H1 (cell line): ENCODE results near the gene OSCP1. TPM values are rescaled to one million over a fixed set of nuclear protein-coding genes. Genes with fewer than 3 reads are reported as not detected.

ENCODE experiments used
- CTCF ChIA-PET: fragments of 300-600 bp; sonication (Branson Sonifier 250); formaldehyde crosslinking; loops from one replicate; lab custom pipeline; 2021; ENCODE audit not compliant: partially characterized antibody; lab: Charles Lee
- POLR2A ChIA-PET: fragments of 300-600 bp; sonication (Branson Sonifier 250); formaldehyde crosslinking; loops from one replicate; lab custom pipeline; 2021; ENCODE audit warnings: inconsistent platforms; ENCODE audit not compliant: partially characterized antibody; lab: Charles Lee
- DNase-seq, 2 experiments: peaks; one replicate each; pipeline versions ENCODE4 v3.0.0 to v3.0.0-alpha.2; 2010 to 2022; ENCODE audit warnings: low spot score in 2 of 2, low read depth in 1 of 2, mixed read lengths in 1 of 2
- FAIRE-seq: peaks from 2 replicates; lab custom pipeline; 2011; peaks lifted over from hg19 to GRCh38; lab: Jason Lieb, UNC
- H2AFZ ChIP-seq: 2 replicates; pipeline ENCODE4 v1.8.1; 2012; ENCODE audit warnings: low read length, inconsistent platforms
- H2AK5ac ChIP-seq: 2 replicates; pipeline ENCODE4 v1.6.1; 2013; ENCODE audit warnings: low read depth, low read length
- H2BK120ac ChIP-seq: replicated peaks from 2 replicates; pipeline ENCODE3; 2013; ENCODE audit warnings: low read depth, low read length, inconsistent platforms
- H2BK12ac ChIP-seq: 2 replicates; pipeline ENCODE4 v1.6.1; 2013; ENCODE audit warnings: low read depth, low read length
- H2BK15ac ChIP-seq: 2 replicates; pipeline ENCODE4 v1.6.1; 2013; ENCODE audit warnings: low read length
- H2BK20ac ChIP-seq: 2 replicates; pipeline ENCODE4 v1.6.1; 2013; ENCODE audit warnings: low read length
- H2BK5ac ChIP-seq: 2 replicates; pipeline ENCODE4 v1.6.1; 2013; ENCODE audit warnings: low read depth, low read length
- H3K14ac ChIP-seq: 2 replicates; pipeline ENCODE4 v1.6.1; 2013; ENCODE audit warnings: inconsistent platforms; ENCODE audit not compliant: insufficient read length
- H3K18ac ChIP-seq: 2 replicates; pipeline ENCODE4 v1.6.1; 2013; ENCODE audit warnings: low read length; ENCODE audit errors: extremely low read depth
- H3K23ac ChIP-seq: 2 replicates; pipeline ENCODE4 v1.6.1; 2013; ENCODE audit warnings: inconsistent platforms; ENCODE audit not compliant: insufficient read length
- H3K23me2 ChIP-seq: 2 replicates; pipeline ENCODE4 v1.6.1; 2013; ENCODE audit warnings: low read depth, low read length
- H3K27ac ChIP-seq: 2 replicates; pipeline ENCODE4 v1.6.1; 2011; ENCODE audit warnings: low read depth, low read length, inconsistent platforms
- H3K27me3 ChIP-seq, 4 experiments: replicated peaks in 1 of 4; 1 replicate in 1 of 4; 2 replicates in 3 of 4; pipeline versions ENCODE4 v1.6.1 to v1.8.1; 2011 to 2013; ENCODE audit warnings: low read length in 3 of 4, mild to moderate bottlenecking in 3 of 4, inconsistent platforms in 2 of 4, mixed read lengths in 2 of 4, moderate library complexity in 1 of 4; ENCODE audit not compliant: control insufficient read depth in 3 of 4, insufficient read depth in 3 of 4; ENCODE audit errors: extremely low read depth in 1 of 4
- H3K36me3 ChIP-seq, 4 experiments: 2 replicates each; pipeline versions ENCODE4 v1.6.1 to v1.8.1; 2011 to 2013; ENCODE audit warnings: mild to moderate bottlenecking in 4 of 4, low read length in 3 of 4, moderate library complexity in 2 of 4, control low read depth in 1 of 4, inconsistent platforms in 1 of 4; ENCODE audit not compliant: insufficient read depth in 4 of 4, control insufficient read depth in 2 of 4
- H3K4ac ChIP-seq: replicated peaks from 2 replicates; pipeline ENCODE3; 2013; ENCODE audit warnings: low read length, low read depth, mixed read lengths, inconsistent platforms; ENCODE audit not compliant: insufficient read length
- H3K4me1 ChIP-seq, 4 experiments: replicated peaks in 1 of 4; 1 replicate in 1 of 4; 2 replicates in 3 of 4; pipeline versions ENCODE4 v1.6.1 to v1.8.1; 2011 to 2013; ENCODE audit warnings: low read length in 3 of 4, inconsistent platforms in 2 of 4, mixed read lengths in 1 of 4; ENCODE audit not compliant: insufficient read depth in 4 of 4, control insufficient read depth in 3 of 4
- H3K4me2 ChIP-seq, 2 experiments: 2 replicates each; pipeline versions ENCODE4 v1.6.1 to v1.8.1; 2011 to 2013; ENCODE audit warnings: low read depth in 2 of 2, low read length in 2 of 2, control low read depth in 1 of 2, inconsistent platforms in 1 of 2, mild to moderate bottlenecking in 1 of 2; ENCODE audit not compliant: insufficient read depth in 1 of 2
- H3K4me3 ChIP-seq, 4 experiments: fragments of 200-600, 300-600 bp in 1 of 4; sonication (generic), shearing (Covaris generic), sonication (Bioruptor Twin) in 1 of 4; 2 replicates each; pipeline versions ENCODE4 v1.5.1 to v1.8.1; 2011 to 2016; ENCODE audit warnings: low read length in 4 of 4, low read depth in 3 of 4, control low read depth in 2 of 4, inconsistent platforms in 2 of 4, mild to moderate bottlenecking in 2 of 4, mixed read lengths in 1 of 4, moderate library complexity in 1 of 4; ENCODE audit not compliant: insufficient read depth in 2 of 4; ENCODE audit errors: extremely low read depth in 1 of 4
- H3K56ac ChIP-seq: replicated peaks from 2 replicates; pipeline ENCODE3; 2013; ENCODE audit warnings: low read depth, mild to moderate bottlenecking, mixed read lengths, low read length, inconsistent platforms; ENCODE audit not compliant: insufficient read length
- H3K79me1 ChIP-seq: 2 replicates; pipeline ENCODE4 v1.6.1; 2013; ENCODE audit warnings: low read depth, low read length, control low read depth
- H3K79me2 ChIP-seq, 2 experiments: 2 replicates each; pipeline versions ENCODE4 v1.6.1 to v1.8.1; 2012 to 2013; ENCODE audit warnings: low read length in 2 of 2, mild to moderate bottlenecking in 2 of 2, inconsistent platforms in 1 of 2; ENCODE audit not compliant: insufficient read depth in 2 of 2, control insufficient read depth in 1 of 2
- H3K9ac ChIP-seq, 4 experiments: replicated peaks in 1 of 4; 1 replicate in 1 of 4; 2 replicates in 3 of 4; pipeline versions ENCODE4 v1.6.1 to v1.8.1; 2011 to 2013; ENCODE audit warnings: low read depth in 3 of 4, low read length in 3 of 4, control low read depth in 2 of 4, mild to moderate bottlenecking in 2 of 4, moderate library complexity in 2 of 4, inconsistent platforms in 1 of 4; ENCODE audit errors: extremely low read depth in 1 of 4
- H3K9me3 ChIP-seq, 2 experiments: 2 replicates each; pipeline versions ENCODE4 v1.6.1 to v1.8.1; 2012 to 2013; ENCODE audit warnings: mild to moderate bottlenecking in 2 of 2, moderate library complexity in 2 of 2, control low read depth in 1 of 2, inconsistent platforms in 1 of 2, low read depth in 1 of 2, low read length in 1 of 2, mixed read lengths in 1 of 2; ENCODE audit not compliant: insufficient read depth in 2 of 2
- H4K20me1 ChIP-seq, 2 experiments: replicated peaks in 1 of 2; 2 replicates each; pipeline versions ENCODE3 to v1.8.1; 2011 to 2013; ENCODE audit warnings: inconsistent platforms in 2 of 2, low read length in 2 of 2, mild to moderate bottlenecking in 1 of 2; ENCODE audit not compliant: insufficient read depth in 2 of 2, control insufficient read depth in 1 of 2
- H4K5ac ChIP-seq: 2 replicates; pipeline ENCODE4 v1.6.1; 2013; ENCODE audit warnings: low read length, low read depth, mixed read lengths, inconsistent platforms; ENCODE audit not compliant: insufficient read length
- H4K8ac ChIP-seq: 2 replicates; pipeline ENCODE4 v1.8.0; 2013; ENCODE audit warnings: mild to moderate bottlenecking, moderate library complexity, low read length, inconsistent platforms; ENCODE audit not compliant: insufficient read depth; ENCODE audit errors: extremely low read depth
- H4K91ac ChIP-seq: replicated peaks from 2 replicates; pipeline ENCODE3; 2013; ENCODE audit warnings: low read length, mixed read lengths, inconsistent platforms; ENCODE audit not compliant: insufficient read length
- CBX5 ChIP-seq: fragments of 300-800, 300-1000 bp; sonication (generic); IDR thresholded peaks from 2 replicates; pipeline ENCODE4 v1.7.1; 2016; ENCODE audit warnings: antibody characterized with exemption, low read length, low read depth
- CTBP2 ChIP-seq: IDR thresholded peaks from 2 replicates; pipeline ENCODE4 v1.7.0; 2011; ENCODE audit warnings: borderline replicate concordance, mild to moderate bottlenecking, moderate library complexity, mixed read lengths, low read length; ENCODE audit not compliant: insufficient read depth, insufficient read length
- GABPA ChIP-seq: IDR thresholded peaks from 2 replicates; pipeline ENCODE4 v1.6.1; 2011; ENCODE audit warnings: mild to moderate bottlenecking, low read length, moderate library complexity, borderline replicate concordance; ENCODE audit not compliant: insufficient read depth
- HDAC6 ChIP-seq: IDR thresholded peaks from one replicate; pipeline ENCODE4 v1.7.1; 2012; ENCODE audit warnings: low read depth, mild to moderate bottlenecking, inconsistent platforms, low read length, moderate library complexity
- KDM1A ChIP-seq: fragments of 200-600, 300-600 bp; sonication (generic); IDR thresholded peaks from 2 replicates; pipeline ENCODE4 v1.7.1; 2016; ENCODE audit warnings: mild to moderate bottlenecking, low read length, borderline replicate concordance
- KDM4A ChIP-seq: IDR thresholded peaks from one replicate; pipeline ENCODE4 v1.7.1; 2012; ENCODE audit warnings: low read depth, mild to moderate bottlenecking, moderate library complexity, low read length, inconsistent platforms; ENCODE audit not compliant: severe bottlenecking
- NANOG ChIP-seq: IDR thresholded peaks from 2 replicates; pipeline ENCODE4 v1.6.1; 2011; ENCODE audit warnings: low read length, low read depth, mild to moderate bottlenecking, inconsistent platforms; ENCODE audit not compliant: insufficient read depth, poor library complexity, severe bottlenecking
- POU5F1 ChIP-seq: IDR thresholded peaks from 2 replicates; pipeline ENCODE4 v1.6.1; 2011; ENCODE audit warnings: low read depth, mild to moderate bottlenecking, low read length, moderate library complexity
- RBBP5 ChIP-seq: IDR thresholded peaks from 2 replicates; pipeline ENCODE4 v1.7.1; 2012; ENCODE audit warnings: low read depth, mild to moderate bottlenecking, inconsistent platforms, low read length, moderate library complexity, borderline replicate concordance
- RFX5 ChIP-seq: IDR thresholded peaks from 2 replicates; pipeline ENCODE4 v1.6.1; 2011; ENCODE audit warnings: low read depth, low read length, improper control_type of control experiment, borderline replicate concordance
- RNF2 ChIP-seq: fragments of 200-900, 300-1000 bp; sonication (generic); IDR thresholded peaks from 2 replicates; pipeline ENCODE4 v1.7.1; 2016; ENCODE audit warnings: borderline replicate concordance, low read depth, mild to moderate bottlenecking, antibody characterized with exemption, low read length; ENCODE audit not compliant: poor library complexity, severe bottlenecking; ENCODE audit errors: missing control alignments
- SUZ12 ChIP-seq: fragments of 200-600 bp; sonication (generic); IDR thresholded peaks from 2 replicates; pipeline ENCODE4 v1.6.1; 2012; ENCODE audit warnings: mild to moderate bottlenecking, inconsistent platforms, low read length, moderate library complexity, mixed read lengths
- TAF1 ChIP-seq: IDR thresholded peaks from 2 replicates; pipeline ENCODE4 v1.6.1; 2011; ENCODE audit warnings: mild to moderate bottlenecking, low read depth, low read length
- ZNF274 ChIP-seq: IDR thresholded peaks from 2 replicates; pipeline ENCODE4 v1.7.0; 2012; ENCODE audit warnings: low read length, borderline replicate concordance; ENCODE audit errors: extremely low read depth
- WGBS, 2 experiments: shearing (Covaris generic) in 1 of 2; methylation state at CpG; one replicate each; pipeline versions ENCODE4 v1.1.6 to v1.1.7; 2013 to 2015; ENCODE audit warnings: low lambda C conversion rate in 2 of 2, mixed read lengths in 2 of 2, inconsistent platforms in 1 of 2, low coverage in 1 of 2, missing lambda C conversion rate in 1 of 2; ENCODE audit not compliant: insufficient replicate concordance in 2 of 2, insufficient coverage in 1 of 2, insufficient read length in 1 of 2; ENCODE audit errors: extremely low coverage in 1 of 2, missing lambda C conversion rate in 1 of 2; 5-methylcytosine and 5-hydroxymethylcytosine counted together
- polyA plus RNA-seq, 7 experiments: library from polyadenylated mRNA; depleted of rRNA in 3 of 7; stranded (reverse) in 5 of 7; unstranded in 2 of 7; fragments of >200 nt in 5 of 7; fragments of 200-250 nt in 2 of 7; gene quantifications; 1 replicate in 5 of 7; 2 replicates in 1 of 7; 4 replicates in 1 of 7; pipeline versions ENCODE4 v1.2.1 to v1.2.3, GENCODE V29; 2011 to 2013; ENCODE audit warnings: missing spikeins in 2 of 7, mixed read lengths in 2 of 7
- total RNA-seq: library from RNA; stranded (reverse); fragmentation: NEBNext Ultra II Directional; extraction: Animal tissue kit (Norgen Biotek cat#: 25700); gene quantifications from 2 replicates; pipeline ENCODE4 v1.2.1, GENCODE V29; 2021

OSCP1 gene
- total and polyA plus RNA-seq, 2 of the 8 experiments (the other 6 are each of a cell fraction or from before 2014, with no cell fraction given), result 1.8 to 3.3 TPM

- Histone ChIP-seq H2AK5ac (no peak overlapping the region), H3K4ac (no peak overlapping the region), H3K56ac (no peak overlapping the region), H3K18ac (no peak overlapping the region), H3K14ac (no peak overlapping the region), H2AFZ (no peak overlapping the region), H4K20me1 (no peaks in the 10 kb centered on the region), H2BK15ac (no peak overlapping the region), H4K91ac (no peak overlapping the region), H4K8ac (no peak overlapping the region), H4K5ac (no peak overlapping the region), H3K23ac (no peak overlapping the region), H3K9me3 (no peaks in the 10 kb centered on the region), H3K4me1 (no peaks in the 10 kb centered on the region), H3K79me1 (no peaks in the 10 kb centered on the region), H3K79me2 (no peaks in the 10 kb centered on the region), H3K27me3 (no peaks in the 10 kb centered on the region), H3K4me2 (no peak overlapping the region), H3K27ac (no peak overlapping the region), H3K4me3 (no peak overlapping the region), H3K9ac (no peak overlapping the region), H2BK12ac (no peak overlapping the region), H2BK20ac (no peak overlapping the region), H3K23me2 (peaks cover 6% of the 10 kb centered on the region; the same call in 1 of the 2 replicates), H2BK120ac (no peak overlapping the region), H3K36me3 (no peaks in the 10 kb centered on the region), H2BK5ac (no peak overlapping the region)
- FAIRE-seq (no peak), DNase-seq (no peak)
- CTCF ChIA-PET, result interaction anchor here (1.1 to 1.9 kb wide), 2 partner anchors 19 to 23 kb away, joined by 3 to 4 read pairs; no protein-coding TSS in a partner anchor
- WGBS, 2 experiments, result 91 to 100% methylated on average over 2 to 9 of the region's 9 CpGs
- POLR2A ChIA-PET, result no interaction called here
- TF ChIP-seq HDAC6, result no peak
- TF ChIP-seq TAF1, result no peak
- no peak for TF ChIP-seq RFX5
- TF ChIP-seq GABPA, result no peak
- TF ChIP-seq RNF2, result no peak
- no peak for TF ChIP-seq NANOG
- no peak for TF ChIP-seq CBX5
- no peak for TF ChIP-seq RBBP5
- no peak for TF ChIP-seq KDM1A
- TF ChIP-seq SUZ12, result no peak
- no peak for TF ChIP-seq ZNF274
- TF ChIP-seq KDM4A, result no peak
- no peak for TF ChIP-seq POU5F1
- TF ChIP-seq CTBP2, result no peak
These were observed 43.3 kb upstream of the OSCP1 start for GRCh38 chr1:36493524-36493923.
